ENCODE measurements around the gene EXT2.

EXT2 gene

GRCh38 chr11:44136176-44136945 lies 40.9 kb downstream of the EXT2 start:
- DNase-seq, result no peak

DNA sequence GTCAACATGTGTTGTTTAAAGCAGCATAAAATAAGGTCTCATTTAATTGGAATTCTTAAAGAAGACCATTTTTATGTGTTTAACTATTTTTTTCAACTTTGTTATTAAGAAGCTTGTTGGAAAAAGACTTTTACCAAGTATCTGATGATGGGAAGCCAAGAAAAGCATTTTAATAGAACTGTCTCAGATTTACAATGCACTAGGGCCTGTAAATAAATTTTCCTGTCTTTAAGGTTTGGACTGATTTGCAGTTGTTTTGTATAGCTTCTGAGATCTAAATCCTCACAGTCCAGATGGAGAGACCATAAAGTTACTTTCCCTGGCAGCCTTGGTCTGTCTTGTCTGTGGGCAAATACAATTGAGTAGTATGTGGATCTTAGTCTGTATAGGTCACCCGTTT lies 41.6 kb downstream of the EXT2 start:
- DNase-seq, result no peak

DNA sequence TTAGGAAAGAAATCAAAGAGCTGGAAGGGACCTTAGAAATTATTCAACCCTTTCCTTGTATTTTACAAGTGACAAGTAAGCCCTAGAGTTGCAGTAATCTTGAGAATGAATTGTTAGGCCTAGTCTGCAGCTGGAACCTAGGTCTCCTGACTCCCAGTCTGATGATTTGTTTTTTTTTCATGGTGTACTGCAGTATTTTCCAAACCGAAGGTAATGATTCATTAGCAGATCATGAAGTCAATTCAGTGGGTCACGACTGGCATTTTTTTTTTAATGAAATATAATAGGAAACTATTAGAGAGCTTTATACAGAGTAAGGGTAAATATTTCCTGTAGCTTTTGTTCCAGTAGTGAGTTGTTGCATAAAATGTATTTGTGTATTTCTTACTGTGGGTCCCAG lies 42.8 kb downstream of the EXT2 start:
- no peak for DNase-seq

DNA sequence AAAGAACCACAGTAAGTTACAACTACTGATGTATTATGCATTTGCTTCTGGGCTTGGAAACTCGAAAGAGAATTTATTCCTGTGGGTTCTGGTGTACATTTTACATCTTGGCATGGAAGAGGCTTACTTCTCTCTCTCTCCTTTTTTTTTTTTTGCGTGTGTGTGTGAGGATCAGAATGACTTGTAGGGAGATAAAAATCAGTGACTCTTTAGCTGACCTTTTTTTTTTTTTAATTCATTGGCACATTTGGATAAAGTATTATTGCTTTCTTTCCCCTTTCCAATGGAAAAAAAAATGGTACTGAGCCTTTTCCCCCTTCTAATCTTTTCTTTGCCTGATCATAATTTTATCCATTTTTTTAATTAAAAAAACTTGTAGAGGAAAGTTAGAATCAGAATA lies 43.5 kb downstream of the EXT2 start:
- DNase-seq, result no peak

DNA sequence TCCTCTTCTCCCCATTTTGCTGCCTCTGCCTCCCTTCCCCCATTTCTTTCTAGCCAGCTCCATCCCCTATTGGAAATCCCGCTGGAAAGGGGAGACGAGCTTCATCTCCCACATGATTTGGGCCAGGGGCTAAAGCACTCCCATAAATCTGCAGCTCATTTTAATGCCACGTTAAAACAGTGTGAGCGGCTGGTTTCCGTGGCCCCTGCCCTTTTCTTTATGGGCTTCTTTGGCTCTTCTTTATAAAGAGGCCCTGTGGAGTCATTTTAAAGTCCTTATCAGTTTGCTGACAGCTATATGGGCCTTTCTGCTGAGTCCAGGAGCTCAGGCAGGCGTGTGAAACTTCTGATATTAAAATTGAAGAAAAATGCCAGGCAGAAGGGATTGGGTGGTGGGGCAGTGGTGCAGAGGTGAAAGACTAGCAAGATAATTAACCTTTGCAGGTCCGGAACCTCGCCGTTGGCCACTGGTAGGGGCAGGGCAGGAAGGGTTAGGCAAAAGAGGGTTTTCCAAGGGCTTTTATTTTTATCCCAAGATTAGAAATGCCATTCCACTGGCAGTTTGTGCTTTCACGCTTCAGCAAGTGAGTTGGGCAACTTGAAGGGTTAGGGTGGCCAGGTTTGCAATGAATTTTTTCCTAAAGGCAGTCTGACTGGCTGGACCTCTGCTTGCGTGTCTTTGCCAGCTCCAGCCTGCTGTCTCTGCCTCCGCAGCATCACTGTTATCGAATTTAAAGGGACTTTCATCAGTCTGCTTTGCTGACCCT lies 44.3 kb downstream of the EXT2 start:
- no peak for DNase-seq

GRCh38 chr11:44140372-44140771 lies 44.9 kb downstream of the EXT2 start:
- no peak for DNase-seq

DNA sequence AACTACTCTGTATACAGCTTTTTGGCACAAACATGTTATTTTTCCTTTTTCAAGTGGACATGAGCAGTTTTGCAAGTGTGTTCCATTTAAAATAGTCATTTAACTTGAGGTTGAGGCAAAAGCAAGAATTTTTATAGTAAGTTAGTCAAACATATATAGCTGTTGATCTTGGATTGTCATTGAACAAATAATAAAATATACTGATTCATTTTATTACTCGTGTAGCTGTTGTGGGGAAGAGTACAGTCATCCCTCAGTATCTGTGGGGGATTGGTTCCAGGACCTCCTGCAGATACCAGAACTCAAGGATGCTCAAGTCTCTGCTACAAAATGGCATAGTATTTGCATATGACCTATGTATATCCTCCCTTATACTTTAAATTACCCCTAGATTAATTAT lies 45.3 kb downstream of the EXT2 start:
- no peak for DNase-seq

DNA sequence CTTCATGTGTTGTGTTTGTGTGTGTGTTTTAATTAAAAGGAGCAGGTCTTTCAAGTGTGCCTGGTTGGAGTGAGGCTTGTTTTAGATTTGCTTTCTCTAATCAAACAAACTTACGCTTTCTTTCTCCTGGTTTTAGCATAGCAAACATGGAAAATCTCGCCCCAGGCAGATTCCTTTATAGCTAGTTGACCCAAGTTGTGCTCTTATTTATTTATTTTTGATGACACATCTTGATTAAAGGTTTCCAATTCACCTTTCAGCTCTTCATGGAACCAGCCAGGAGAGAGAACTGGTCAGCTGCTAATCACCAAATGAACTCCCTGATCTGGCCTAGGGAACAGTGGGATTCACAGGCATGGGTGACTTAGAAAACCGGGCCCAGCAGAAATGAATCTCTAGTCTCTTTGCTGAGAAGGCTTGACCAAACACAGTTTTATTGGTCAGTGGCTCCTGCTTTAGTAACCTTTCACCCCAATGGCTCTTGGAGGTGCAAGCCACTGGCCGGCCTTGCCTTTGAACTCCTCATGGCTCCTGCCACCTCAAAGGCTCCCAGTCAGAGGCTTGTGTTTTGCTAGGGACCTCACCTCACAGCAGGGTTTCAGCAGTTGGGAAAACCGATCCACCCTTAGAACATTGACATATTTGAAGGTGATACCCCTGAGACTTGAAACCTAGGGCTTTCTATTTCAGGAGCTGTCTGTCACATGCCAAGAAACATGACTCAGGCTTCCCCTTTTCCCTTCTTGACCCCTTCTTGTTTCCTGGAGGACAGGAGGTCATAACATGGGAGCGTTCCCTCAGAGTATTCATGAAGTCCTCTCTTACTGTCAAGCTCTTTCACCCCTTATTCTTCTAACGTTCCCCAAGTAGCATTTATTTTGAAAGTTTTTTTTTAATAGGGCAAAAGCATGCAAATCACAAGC lies 48.8 kb downstream of the EXT2 start:
- DNase-seq, result no peak

- no peak for DNase-seq
These were observed 49.7 kb downstream of the EXT2 start for GRCh38 chr11:44145011-44145775.

GRCh38 chr11:44146931-44147330 lies 51.5 kb downstream of the EXT2 start:
- no peak for DNase-seq

- DNase-seq, result no peak
These were observed 52.3 kb downstream of the EXT2 start for GRCh38 chr11:44147751-44148150.

- DNase-seq, result no peak
These were observed 54.2 kb downstream of the EXT2 start for GRCh38 chr11:44149651-44150050.

DNA sequence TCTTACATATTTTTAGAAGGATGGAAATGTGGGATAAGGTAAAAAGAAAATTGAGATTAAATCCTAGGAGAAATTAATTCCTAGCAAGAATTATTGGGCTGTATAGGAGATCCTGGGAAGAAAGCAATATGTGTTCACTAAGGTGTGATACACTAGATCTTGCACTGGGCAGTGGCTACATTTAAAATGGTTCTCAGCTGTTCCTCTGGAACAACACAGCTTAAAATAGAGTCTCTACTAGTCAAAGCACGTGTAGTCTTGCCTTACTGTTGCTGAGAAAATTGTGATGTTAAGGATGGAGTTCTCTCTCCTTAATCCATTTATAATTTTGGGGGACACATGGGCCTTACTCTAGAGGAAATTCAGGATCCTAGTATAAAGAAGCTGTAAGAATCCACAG lies 54.9 kb downstream of the EXT2 start:
- DNase-seq, result no peak

DNA sequence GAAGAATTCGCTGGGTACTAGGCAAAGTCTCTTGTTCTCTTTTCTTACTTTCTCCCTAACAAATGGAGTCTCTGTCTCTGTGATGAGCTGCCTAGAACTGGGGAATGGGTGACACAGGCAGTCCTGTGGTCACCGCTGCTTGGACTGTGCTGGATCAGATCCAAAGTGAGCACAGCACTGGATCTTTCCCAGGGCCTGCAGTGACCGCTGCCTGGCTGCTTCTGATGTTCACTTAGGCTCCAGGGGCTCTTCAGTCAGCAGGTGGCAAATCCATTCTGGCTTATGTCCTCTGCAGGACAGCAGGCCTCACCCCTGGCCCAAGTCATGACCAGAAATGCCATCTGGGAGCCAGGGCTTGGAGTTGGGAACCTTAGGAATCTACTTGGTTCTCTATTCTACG lies 61.5 kb downstream of the EXT2 start:
- no peak for DNase-seq

DNA sequence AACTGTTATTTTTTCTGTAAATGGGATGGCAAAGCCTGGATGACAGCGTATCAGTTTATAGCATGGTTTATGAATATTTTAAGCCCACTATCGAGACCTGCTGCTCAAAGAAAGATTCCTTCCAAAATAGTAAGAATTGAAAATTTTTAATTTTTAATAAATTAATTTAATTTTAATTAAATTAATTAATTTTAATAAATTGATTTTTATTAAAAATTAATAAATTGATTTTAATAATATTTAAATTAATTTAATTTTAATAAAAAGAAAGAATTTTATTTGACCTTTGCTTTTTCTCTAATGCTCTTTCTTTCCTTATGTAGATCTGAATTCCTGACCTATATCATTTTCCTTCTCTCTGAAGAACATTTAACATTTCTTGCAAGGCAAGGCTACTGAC lies 62.9 kb downstream of the EXT2 start:
- no peak for DNase-seq

DNA sequence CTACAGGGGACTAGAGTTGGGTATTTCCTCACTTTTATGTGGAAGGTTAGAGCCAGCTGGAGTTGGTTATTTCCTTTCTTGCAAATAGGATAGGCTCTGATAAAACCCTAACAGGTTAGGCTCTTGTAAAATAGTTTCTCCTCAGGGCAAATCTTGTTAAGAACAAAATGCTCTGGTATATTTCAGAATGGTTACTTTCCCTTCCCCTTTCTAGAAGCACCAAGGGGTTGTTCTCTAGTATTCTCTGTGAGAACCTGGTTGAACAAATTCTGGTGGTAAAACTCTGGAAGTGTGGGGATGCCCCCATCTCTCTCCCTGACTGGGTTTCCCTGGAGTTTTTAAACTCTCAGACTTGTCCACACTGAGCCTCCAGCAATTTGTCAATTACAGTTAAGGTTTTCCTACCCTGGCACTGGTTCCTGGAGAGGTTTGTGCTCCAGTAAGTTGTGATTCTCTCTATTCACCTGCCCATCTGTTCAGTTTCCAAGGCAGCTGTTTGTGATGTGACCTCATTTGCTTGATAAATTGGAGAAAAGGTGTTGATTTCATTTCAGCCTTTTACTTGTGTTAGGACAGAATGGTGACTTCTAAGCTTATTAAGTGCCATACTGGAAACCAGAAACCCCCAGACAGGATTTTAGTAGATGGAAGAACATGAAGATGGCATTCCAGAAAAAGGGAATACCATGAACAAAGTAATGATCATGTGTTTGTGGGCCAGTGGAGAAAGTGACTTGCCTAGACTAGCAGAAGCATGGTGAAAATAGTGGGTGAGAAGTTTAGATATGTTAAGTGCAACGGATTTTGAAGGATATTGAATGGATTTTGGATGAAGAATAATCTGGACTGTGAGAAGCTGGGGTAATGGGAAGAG lies 64.6 kb downstream of the EXT2 start:
- DNase-seq, result no peak

DNA sequence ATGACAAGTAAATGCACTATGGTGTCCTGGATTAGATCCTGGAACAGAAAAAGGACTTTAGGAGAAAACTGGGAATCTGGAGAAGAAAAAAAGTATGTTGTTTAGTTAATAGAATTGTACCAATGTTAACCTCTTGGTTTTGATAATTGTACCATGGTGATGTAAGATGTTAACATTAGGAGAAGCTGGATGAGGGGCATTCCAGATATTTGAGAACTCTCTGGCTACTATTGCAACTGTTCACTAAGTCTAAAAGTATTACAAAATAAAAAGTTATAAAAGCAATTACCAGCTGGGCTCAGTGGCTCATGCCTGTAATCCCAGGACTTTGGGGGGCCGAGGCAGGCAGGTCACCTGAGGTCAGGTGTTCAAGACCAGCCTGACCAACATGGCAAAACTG lies 66.5 kb downstream of the EXT2 start:
- DNase-seq, result no peak

DNA sequence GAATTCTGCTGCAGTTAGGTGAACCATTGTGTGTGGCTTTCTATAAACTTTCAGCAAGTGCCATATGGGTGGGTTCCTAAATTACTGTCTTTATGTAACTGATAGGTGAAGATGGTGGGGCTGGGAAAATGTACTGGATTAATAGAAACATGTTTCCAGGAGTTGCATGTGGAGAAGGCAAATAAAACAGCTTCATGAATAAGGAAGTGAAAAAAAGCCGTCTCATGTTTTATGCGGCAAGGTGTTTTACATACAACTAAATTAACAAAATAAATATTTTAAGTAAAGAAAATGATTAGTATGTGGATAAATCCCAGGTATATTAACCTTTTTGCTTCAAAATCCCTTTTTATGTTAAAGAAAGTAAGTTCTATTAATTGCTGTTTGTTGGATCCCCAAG lies 67.2 kb downstream of the EXT2 start:
- DNase-seq, result no peak

GRCh38 chr11:44165432-44165831 lies 70.0 kb downstream of the EXT2 start:
- no peak for DNase-seq

DNA sequence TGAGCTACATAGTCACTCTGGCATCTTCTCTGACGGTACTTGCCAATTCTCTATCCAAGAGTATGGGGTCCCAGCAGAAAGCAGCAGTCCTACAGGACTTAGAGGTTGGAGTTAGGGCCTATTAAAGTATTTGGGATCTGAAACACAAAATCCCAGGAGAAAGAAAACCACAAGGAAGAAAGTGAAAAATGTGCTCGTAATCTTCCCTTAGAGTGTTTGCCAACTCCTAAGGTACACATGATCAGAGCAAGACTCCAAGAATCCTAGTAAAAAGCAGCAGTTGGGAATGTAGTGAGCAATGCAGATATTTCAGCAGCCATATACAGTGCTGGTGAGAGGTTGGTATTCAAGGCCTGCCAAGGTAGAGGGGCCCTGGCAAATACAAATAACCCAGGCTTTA lies 71.6 kb downstream of the EXT2 start:
- DNase-seq, result no peak

DNA sequence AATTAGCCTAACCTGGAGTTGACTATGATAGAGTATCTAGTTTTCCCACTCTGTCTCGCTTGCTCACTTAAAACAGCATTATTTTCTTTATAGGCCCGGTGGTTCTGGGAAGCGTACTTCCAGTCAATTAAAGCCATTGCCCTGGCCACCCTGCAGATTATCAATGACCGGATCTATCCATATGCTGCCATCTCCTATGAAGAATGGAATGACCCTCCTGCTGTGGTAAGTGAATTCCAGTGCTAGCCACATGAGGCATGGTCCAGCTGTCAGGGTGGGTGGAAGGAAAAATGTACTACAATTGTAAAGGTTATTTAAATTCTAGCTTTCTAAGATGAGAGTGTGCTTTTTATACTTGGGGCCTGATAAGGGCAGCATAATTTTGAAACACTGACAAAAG lies 76.0 kb downstream of the EXT2 start:
- DNase-seq, result no peak

GRCh38 chr11:44172966-44173365 lies 77.5 kb downstream of the EXT2 start:
- DNase-seq, result no peak

Data from stimulated activated CD4-positive, alpha-beta T cell treated with anti-CD3 and anti-CD28 coated beads, Interleukin-2, amount 100 ng/mL, for 48 hours (primary cell).